Fibroblast of skin of right biceps (primary cell): ENCODE measurements around the gene KPNA4.

Experiments
- DNase-seq: peaks from one replicate; pipeline ENCODE4 v3.0.0-alpha.2; 2013

Gene KPNA4

DNA sequence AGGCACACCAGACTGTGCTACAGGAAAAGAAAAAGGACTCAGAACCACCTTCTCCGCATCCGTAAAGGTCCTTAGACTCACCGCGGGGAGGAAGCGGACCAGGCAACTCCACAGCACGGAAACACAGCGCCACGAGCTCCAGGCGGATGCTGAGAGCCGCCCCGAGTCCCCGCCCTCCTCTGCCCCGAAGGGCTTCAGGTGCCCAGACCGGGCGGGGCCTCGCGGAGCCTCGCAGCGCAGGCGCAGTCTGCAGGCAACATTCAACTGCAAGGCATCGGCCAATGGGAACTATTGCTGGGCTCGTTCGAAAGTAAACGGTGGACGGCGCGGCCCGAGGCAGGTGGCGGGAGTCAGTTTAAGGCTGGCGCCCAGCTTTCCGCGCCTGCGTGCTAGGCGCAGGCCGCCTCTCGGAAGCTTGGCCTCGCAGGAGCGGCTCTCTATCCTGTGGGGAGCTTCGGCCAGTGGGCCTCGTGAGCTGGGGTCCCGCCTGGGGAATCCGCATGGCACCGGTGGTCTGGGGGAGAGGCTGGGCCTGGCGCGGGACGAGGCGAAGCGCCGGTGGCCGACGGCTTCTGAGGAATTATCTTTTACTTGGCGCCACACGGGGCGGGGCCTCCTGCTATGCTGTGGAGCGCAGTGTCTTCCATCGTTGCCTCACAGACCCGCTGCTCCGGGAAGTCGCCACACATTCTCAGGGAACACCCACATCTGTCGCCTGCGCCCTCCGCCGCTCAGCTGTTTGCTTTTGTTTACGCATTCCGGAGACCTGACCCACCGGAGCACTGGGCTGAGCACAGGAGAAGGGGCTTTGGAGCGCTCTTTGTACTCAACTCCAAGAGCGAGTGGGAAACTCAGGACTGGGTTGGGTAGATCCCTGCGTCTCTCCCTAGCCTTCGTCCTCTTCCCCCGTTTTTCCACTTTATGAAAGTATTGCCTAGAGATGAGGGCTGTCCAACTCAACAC is 115.5 kb downstream of the KPNA4 start, which contains the start of gene TRIM59:
Gene TRIM59 (minus strand): TSS at position 151 of the 963 bp plus-strand sequence. CDS start 10,603 bp downstream, outside the sequence.
- peak; percentile 98 for DNase-seq

DNA sequence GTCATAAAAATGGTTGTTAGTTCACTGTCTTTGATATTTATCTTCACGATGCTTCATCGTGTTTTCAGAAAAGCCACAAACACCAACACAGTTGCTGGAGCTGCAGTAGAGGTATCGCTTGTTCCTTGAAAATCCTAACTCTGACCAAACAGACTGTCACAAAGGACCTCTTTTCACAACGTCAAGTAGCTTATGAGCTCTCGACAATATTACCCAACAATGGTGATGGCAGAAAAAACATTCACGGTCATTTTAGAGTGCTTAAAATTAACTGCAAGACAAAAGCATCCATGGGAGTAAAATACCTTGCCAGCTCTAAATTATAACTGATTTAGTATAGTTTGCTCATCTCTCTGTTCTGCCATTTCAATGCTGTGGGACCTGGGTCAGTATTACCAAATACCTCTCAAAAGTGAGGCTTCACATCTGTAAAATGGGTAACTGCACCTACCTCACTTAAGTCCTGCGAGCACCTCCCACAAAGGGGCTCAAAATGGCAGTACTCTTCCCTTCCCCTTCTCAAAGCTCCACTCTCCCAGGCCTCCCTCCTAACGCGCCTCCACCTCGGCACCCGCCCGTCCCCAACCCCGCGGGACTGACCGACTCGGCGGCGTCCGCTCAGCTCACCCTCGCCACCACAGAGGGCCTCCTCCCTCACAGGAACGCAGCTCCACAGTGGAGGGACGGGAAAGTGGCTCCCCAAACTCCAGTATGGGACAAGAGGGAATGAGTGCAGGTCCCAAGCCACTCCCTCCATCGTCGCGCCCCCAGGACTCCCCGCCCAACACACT is 116.3 kb downstream of the KPNA4 start:
- DNase-seq = peak; percentile 31

- DNase-seq = peak; percentile 61
These were observed 117.8 kb downstream of the KPNA4 start for GRCh38 chr3:160447544-160447943.

- no peak for DNase-seq
These were observed 118.8 kb downstream of the KPNA4 start for GRCh38 chr3:160446522-160447056.

- DNase-seq = no peak
These were observed 119.5 kb downstream of the KPNA4 start for GRCh38 chr3:160445854-160446253.
